Esophagus muscularis mucosa (tissue), 4 donors: Measurements from ENCODE around the gene NFIB. TPM values are rescaled to one million over a fixed set of nuclear protein-coding genes. Genes with fewer than 3 reads are reported as not detected.

Experiments
- DNase-seq: peaks from one replicate; pipeline ENCODE4 v3.0.0-alpha.2; 2017; ENCODE audit errors: extremely low spot score
- H3K27ac ChIP-seq, 4 donors: fragments of 200-600 bp; sonication (generic); replicated peaks in 1 of 4; 1 replicate in 3 of 4; 2 replicates in 1 of 4; pipeline ENCODE4 v1.5.1; 2016 to 2019; ENCODE audit warnings: mild to moderate bottlenecking in 1 of 4
- H3K27me3 ChIP-seq, 4 donors: fragments of 200-600 bp; sonication (generic); one replicate each; pipeline versions ENCODE4 v1.5.1 to v1.6.0; 2016 to 2019
- H3K36me3 ChIP-seq, 4 donors: fragments of 200-600 bp; sonication (generic); one replicate each; pipeline ENCODE4 v1.5.1; 2016 to 2019
- H3K4me1 ChIP-seq, 4 donors: fragments of 200-600 bp; sonication (generic); one replicate each; pipeline ENCODE4 v1.5.1; 2016 to 2019
- H3K4me3 ChIP-seq, 4 donors: fragments of 200-600 bp; sonication (generic); 1 replicate in 2 of 4; 2 replicates in 2 of 4; pipeline ENCODE4 v1.5.1; 2016 to 2019; ENCODE audit warnings: mild to moderate bottlenecking in 4 of 4, moderate library complexity in 1 of 4
- H3K9me3 ChIP-seq, 4 donors: fragments of 200-600 bp; sonication (generic); 1 replicate in 3 of 4; 2 replicates in 1 of 4; pipeline ENCODE4 v1.5.1; 2016 to 2019
- CTCF ChIP-seq, 3 experiments: fragments of 200-600 bp in 2 of 3; fragments of 450-650 bp in 1 of 3; sonication (generic) in 2 of 3; IDR thresholded peaks; one replicate each; pipeline ENCODE4 v1.5.1; 2017 to 2019; ENCODE audit warnings: antibody characterized with exemption in 3 of 3, mild to moderate bottlenecking in 2 of 3, moderate library complexity in 1 of 3
- EP300 ChIP-seq: sonication (generic); formaldehyde crosslinking; IDR thresholded peaks from one replicate; pipeline ENCODE4 v1.6.1; 2017; ENCODE audit warnings: antibody characterized with exemption
- POLR2A ChIP-seq: fragments of 450-650 bp; IDR thresholded peaks from one replicate; pipeline ENCODE4 v1.6.1; 2017; ENCODE audit warnings: antibody characterized with exemption, moderate library complexity, mild to moderate bottlenecking, low read depth
- POLR2AphosphoS5 ChIP-seq, 2 donors: sonication (generic); formaldehyde crosslinking; IDR thresholded peaks; one replicate each; pipeline ENCODE4 v1.6.1; 2017; ENCODE audit warnings: antibody characterized with exemption in 2 of 2
- WGBS: methylation state at CpG from one replicate; pipeline ENCODE4 v1.1.5; 2018; 5-methylcytosine and 5-hydroxymethylcytosine counted together
- intact Hi-C: fragments of 100-400 bp; cut with DNase I; formaldehyde crosslinking; loops from one replicate; pipeline ENCODE4 v1.15.1; 2023
- total RNA-seq, 4 donors: library from RNA; depleted of rRNA; stranded (reverse); fragments of >200 nt; gene quantifications; one replicate each; pipeline versions ENCODE4 v1.1.0 to v1.2.1, GENCODE V29; 2016

Gene NFIB
- total RNA-seq, 4 donors from 2014 or later = 38.1 to 64.4 (median 55.8) TPM

GRCh38 chr9:14327036-14327435, 13.1 kb upstream of the NFIB start:
- WGBS = 95% methylated on average over 4 of the region's 4 CpGs

GRCh38 chr9:14326264-14326826, 12.4 kb upstream of the NFIB start:
- Histone ChIP-seq H3K4me3 (no peak overlapping the region), H3K36me3 (no peaks in the 10 kb centered on the region), H3K9me3 (no peaks in the 10 kb centered on the region), H3K4me1 (peaks cover 5 to 23% (median 19%) of the 10 kb centered on the region in 4 donors), H3K27ac (no peak overlapping the region), H3K27me3 (no peaks in the 10 kb centered on the region)
- 94% methylated on average over 3 of the region's 3 CpGs for WGBS
- no peak for TF ChIP-seq CTCF (IDR thresholded peaks at IDR 0.05)
- no peak for TF ChIP-seq POLR2AphosphoS5 (IDR thresholded peaks at IDR 0.05)
- no peak for TF ChIP-seq EP300
- no peak for TF ChIP-seq POLR2A
- intact Hi-C loops = no loop called here
- DNase-seq = no peak

More at GRCh38 chr9:14327036-14327435, 13.1 kb upstream of the NFIB start:
- intact Hi-C loops = no loop called here
- H3K4me1 ChIP-seq = peaks cover 0 to 21% (median 14%) of the 10 kb centered on the region in 4 donors
- no peak for DNase-seq
- TF ChIP-seq POLR2A = no peak
- TF ChIP-seq POLR2AphosphoS5 (IDR thresholded peaks at IDR 0.05) = no peak
- no peak for TF ChIP-seq CTCF (IDR thresholded peaks at IDR 0.05)
- TF ChIP-seq EP300 = no peak
- H3K4me3 ChIP-seq = no peak overlapping the region
- H3K27ac ChIP-seq = no peak overlapping the region
- no peaks in the 10 kb centered on the region for H3K9me3 ChIP-seq
- H3K27me3 ChIP-seq = no peaks in the 10 kb centered on the region
- H3K36me3 ChIP-seq = no peaks in the 10 kb centered on the region

- DNase-seq = no peak
- H3K9me3 ChIP-seq = no peaks in the 10 kb centered on the region
- intact Hi-C loops = no loop called here
- no peak overlapping the region for H3K27ac ChIP-seq
- TF ChIP-seq EP300 (no peak), POLR2A (no peak), CTCF (IDR thresholded peaks at IDR 0.05) (no peak)
- H3K27me3 ChIP-seq = no peaks in the 10 kb centered on the region
- H3K36me3 ChIP-seq = no peaks in the 10 kb centered on the region
- peaks cover 17 to 35% (median 25%) of the 10 kb centered on the region in 4 donors for H3K4me1 ChIP-seq
- H3K4me3 ChIP-seq = no peak overlapping the region
Measured at GRCh38 chr9:14325147-14325546, 11.2 kb upstream of the NFIB start.

GRCh38 chr9:14323985-14324650, 10.2 kb upstream of the NFIB start:
- Histone ChIP-seq H3K36me3 (no peaks in the 10 kb centered on the region), H3K4me1 (peaks cover 27 to 45% (median 34%) of the 10 kb centered on the region in 4 donors), H3K27ac (peak overlapping the region; percentile 93 to 99 (median 98)), H3K9me3 (no peaks in the 10 kb centered on the region), H3K27me3 (no peaks in the 10 kb centered on the region), H3K4me3 (no peak overlapping the region)
- no peak for TF ChIP-seq EP300
- no peak for TF ChIP-seq CTCF (IDR thresholded peaks at IDR 0.05)
- no peak for TF ChIP-seq POLR2A
- no peak for TF ChIP-seq POLR2AphosphoS5 (IDR thresholded peaks at IDR 0.05)
- intact Hi-C loops = loop anchor here (5.0 kb wide), 2 partner anchors 122 to 227 kb away; no protein-coding TSS in a partner anchor
- no peak for DNase-seq
- WGBS = 79% methylated on average over 2 of the region's 2 CpGs
